ENCODE results near the gene FBXO42.

Gene FBXO42

GRCh38 chr1:16199700-16200099, 152.6 kb downstream of the FBXO42 start:
- no peak for DNase-seq

GRCh38 chr1:16199157-16199501, 153.2 kb downstream of the FBXO42 start:
- no peak for DNase-seq

GRCh38 chr1:16198444-16199156, 153.7 kb downstream of the FBXO42 start:
- no peak for DNase-seq

- DNase-seq = no peak
These were observed 155.4 kb downstream of the FBXO42 start for GRCh38 chr1:16196874-16197273.

Data from activated CD4-positive, alpha-beta T cell treated with anti-CD3 and anti-CD28 coated beads for 48 hours (primary cell).